Measurements from ENCODE around the gene AMBRA1. TPM values are rescaled to one million over a fixed set of nuclear protein-coding genes. Genes with fewer than 3 reads are reported as not detected.
A peak's percentile ranks its signal among the peaks of the same experiment; 100 is the strongest.

Gene AMBRA1
- total RNA-seq, 1 donor = 18.0 TPM

DNA sequence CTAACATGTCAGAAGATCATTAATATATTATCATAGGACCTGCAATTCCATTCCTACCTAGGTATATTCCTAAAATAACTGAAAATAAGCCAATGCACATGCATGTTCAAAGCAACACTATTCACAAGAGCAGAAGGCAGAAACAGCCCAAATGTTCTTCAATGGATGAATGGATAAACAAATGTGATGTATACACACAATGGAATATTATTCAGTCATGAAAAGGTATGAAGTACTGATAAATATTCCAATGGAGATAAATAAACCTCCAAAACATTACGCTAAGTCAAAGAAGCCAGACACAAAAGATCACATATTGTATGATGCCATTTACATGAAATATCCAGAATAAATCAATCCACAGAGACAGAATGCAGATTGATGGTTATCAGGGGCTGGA lies 16.8 kb downstream of the AMBRA1 start:
- TF ChIP-seq, protein P1, sequence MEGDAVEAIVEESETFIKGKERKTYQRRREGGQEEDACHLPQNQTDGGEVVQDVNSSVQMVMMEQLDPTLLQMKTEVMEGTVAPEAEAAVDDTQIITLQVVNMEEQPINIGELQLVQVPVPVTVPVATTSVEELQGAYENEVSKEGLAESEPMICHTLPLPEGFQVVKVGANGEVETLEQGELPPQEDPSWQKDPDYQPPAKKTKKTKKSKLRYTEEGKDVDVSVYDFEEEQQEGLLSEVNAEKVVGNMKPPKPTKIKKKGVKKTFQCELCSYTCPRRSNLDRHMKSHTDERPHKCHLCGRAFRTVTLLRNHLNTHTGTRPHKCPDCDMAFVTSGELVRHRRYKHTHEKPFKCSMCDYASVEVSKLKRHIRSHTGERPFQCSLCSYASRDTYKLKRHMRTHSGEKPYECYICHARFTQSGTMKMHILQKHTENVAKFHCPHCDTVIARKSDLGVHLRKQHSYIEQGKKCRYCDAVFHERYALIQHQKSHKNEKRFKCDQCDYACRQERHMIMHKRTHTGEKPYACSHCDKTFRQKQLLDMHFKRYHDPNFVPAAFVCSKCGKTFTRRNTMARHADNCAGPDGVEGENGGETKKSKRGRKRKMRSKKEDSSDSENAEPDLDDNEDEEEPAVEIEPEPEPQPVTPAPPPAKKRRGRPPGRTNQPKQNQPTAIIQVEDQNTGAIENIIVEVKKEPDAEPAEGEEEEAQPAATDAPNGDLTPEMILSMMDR (IDR thresholded peaks at IDR 0.05; ENCODE audit: insufficient read depth, low read length) = no peak
- DNase-seq (ENCODE audit: low read depth) = no peak
- H3K4me3 ChIP-seq (ENCODE audit: low read depth, low read length) = no peak overlapping the region

DNA sequence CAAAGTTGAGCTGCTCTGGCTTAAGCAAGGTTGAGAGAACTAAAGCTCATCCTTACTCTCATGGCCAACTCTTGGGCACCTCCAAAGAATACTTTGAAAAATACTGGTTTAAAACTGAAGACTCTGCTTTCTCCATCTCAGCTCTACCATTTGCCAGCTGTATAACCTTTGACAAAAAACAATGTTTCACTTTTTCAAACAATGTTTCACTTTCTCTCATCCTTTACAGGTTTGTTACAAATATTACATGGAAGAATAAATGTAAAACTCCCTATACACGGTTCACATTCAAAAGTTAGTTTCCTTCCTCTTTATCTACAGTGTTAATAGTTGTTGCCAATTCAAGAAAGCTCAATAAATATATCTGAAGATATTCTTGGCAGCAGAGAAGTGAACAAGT lies 19.2 kb downstream of the AMBRA1 start:
- TF ChIP-seq, protein P1 (IDR thresholded peaks at IDR 0.05; ENCODE audit: insufficient read depth, low read length) = no peak
- no peak overlapping the region for H3K4me3 ChIP-seq (ENCODE audit: low read depth, low read length)
- no peak for DNase-seq (ENCODE audit: low read depth)

DNA sequence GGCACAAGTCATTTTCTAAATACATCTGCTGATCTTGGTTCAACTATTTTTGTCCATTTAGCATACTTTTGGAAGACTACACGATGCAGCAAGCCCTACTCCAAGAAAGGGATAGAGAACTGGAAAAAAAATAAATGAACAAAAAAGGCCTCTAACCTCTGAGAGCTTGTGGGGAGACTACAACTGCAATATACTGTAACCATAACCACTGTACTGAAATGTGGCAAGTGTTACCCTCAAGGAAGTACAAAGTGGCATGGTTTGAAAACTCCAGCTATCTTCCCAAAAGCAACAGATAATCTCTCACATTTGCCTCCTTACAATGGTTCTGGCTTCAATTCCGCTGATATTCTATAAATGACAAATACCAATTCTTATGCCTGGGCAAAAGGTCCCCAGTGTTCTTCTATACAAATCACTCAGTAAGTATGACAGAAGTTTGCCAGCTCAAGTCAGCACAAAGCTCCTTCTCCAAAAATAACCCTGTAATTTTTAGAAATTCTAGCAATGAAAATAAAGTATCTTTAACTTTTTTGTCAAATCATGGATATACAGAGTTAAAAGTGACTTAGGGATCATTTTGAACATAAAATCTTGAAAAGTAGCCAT lies 22.9 kb downstream of the AMBRA1 start:
- H3K4me3 ChIP-seq (ENCODE audit: low read depth, low read length) = no peak overlapping the region
- DNase-seq (ENCODE audit: low read depth) = no peak
- TF ChIP-seq, protein P1 (IDR thresholded peaks at IDR 0.05; ENCODE audit: insufficient read depth, low read length) = no peak

DNA sequence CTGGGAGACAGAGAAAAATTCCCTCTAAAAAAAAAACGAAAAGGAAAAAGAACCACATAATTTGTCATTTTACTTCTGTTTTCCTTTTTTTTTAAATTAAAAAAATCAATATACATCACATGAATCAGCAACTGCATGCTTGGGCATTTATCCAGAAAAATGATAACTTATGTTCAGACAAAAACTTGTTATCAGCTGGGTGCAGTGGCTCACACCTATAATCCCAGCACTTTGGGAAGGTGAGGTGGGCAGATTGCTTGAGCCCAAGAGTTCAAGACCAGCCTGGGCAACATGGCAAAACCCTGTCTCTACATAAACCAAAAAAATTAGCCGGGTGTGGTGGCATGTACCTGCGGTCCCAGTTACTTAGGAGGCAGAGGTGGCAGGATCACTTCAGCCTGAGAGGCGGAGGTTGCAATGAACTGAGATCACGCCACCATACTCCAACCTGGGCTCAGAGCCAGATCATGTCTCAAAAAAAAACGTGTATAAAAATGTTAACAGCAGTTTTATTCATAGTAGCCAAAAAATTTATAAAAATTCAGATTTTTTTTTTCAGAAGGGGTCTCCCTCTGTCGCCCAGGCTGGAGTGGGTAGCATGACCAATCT lies 28.5 kb downstream of the AMBRA1 start:
- no peak overlapping the region for H3K4me3 ChIP-seq (ENCODE audit: low read depth, low read length)
- TF ChIP-seq, protein P1 (IDR thresholded peaks at IDR 0.05; ENCODE audit: insufficient read depth, low read length) = no peak
- DNase-seq (ENCODE audit: low read depth) = peak; percentile 9

DNA sequence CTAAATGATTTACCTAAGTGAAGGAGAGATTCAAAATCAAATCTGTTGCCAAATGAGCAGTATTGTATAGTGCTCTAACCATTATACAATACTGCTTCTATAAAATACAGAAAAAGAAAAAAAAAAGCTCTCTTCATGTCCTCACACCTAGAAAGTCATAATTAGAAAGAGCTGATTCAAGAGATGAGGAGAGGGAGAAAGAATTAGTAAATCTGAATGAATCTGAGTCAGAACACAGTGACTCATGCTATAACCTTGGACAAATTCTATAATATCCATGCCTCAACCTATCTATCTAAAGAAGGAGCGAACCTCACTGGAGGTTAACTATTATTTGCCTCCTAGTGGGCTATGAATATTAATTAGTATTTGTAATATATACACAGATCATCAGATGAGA lies 29.4 kb downstream of the AMBRA1 start:
- peak; percentile 49 for DNase-seq (ENCODE audit: low read depth)
- TF ChIP-seq, protein P1 (IDR thresholded peaks at IDR 0.05; ENCODE audit: insufficient read depth, low read length) = no peak
- no peak overlapping the region for H3K4me3 ChIP-seq (ENCODE audit: low read depth, low read length)

DNA sequence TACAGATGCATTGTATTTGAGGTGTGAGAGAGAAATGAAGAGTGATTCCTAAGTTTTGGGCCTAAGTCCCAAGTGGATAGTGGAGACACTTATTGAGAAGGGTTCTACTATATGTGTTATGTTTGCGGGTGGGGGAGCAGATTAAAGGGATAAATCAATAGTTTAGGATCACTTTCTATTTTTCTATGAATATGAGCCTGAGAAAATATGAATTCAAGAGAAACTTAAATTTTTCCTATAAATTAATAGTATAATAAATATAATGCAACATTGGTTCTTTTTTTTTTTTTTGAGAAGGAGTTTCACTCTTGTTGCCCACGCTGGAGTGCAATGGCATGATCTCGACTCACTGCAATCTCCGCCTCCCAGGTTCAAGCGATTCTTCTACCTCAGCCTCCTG lies 31.3 kb downstream of the AMBRA1 start:
- TF ChIP-seq, protein P1 (IDR thresholded peaks at IDR 0.05; ENCODE audit: insufficient read depth, low read length) = no peak
- H3K4me3 ChIP-seq (ENCODE audit: low read depth, low read length) = no peak overlapping the region
- no peak for DNase-seq (ENCODE audit: low read depth)

All from fibroblast of the aortic adventitia (primary cell).